WI38 (cell line): Measurements from ENCODE around the gene NR3C1.

ENCODE experiments used
- H3K4me3 ChIP-seq: 2 replicates; pipeline ENCODE4 v1.5.1; 2011; ENCODE audit warnings: low read depth, mild to moderate bottlenecking, control low read depth, low read length
- CTCF ChIP-seq: IDR thresholded peaks from 2 replicates; pipeline ENCODE4 v1.5.1; 2012; ENCODE audit warnings: low read depth, mild to moderate bottlenecking, control low read depth, low read length

Gene NR3C1

GRCh38 chr5:143244990-143245389, 158.5 kb downstream of the NR3C1 start:
- H3K4me3 ChIP-seq: peak overlapping the region; percentile 49; the same call in 1 of the 2 replicates
- no peak for TF ChIP-seq CTCF

- no peak for TF ChIP-seq CTCF
- peak overlapping the region; percentile 49 for H3K4me3 ChIP-seq
Measured at GRCh38 chr5:143244000-143244736, 159.3 kb downstream of the NR3C1 start.

- no peak overlapping the region for H3K4me3 ChIP-seq
- no peak for TF ChIP-seq CTCF
Measured at GRCh38 chr5:143243103-143243502, 160.4 kb downstream of the NR3C1 start.

- no peak for TF ChIP-seq CTCF
Measured at GRCh38 chr5:143241892-143242291, 161.6 kb downstream of the NR3C1 start.

GRCh38 chr5:143239882-143240518, 163.5 kb downstream of the NR3C1 start:
- TF ChIP-seq CTCF: no peak
- H3K4me3 ChIP-seq: no peak overlapping the region

More at GRCh38 chr5:143241892-143242291, 161.6 kb downstream of the NR3C1 start:
- H3K4me3 ChIP-seq: no peak overlapping the region

GRCh38 chr5:143238620-143239019, 164.9 kb downstream of the NR3C1 start:
- H3K4me3 ChIP-seq: no peak overlapping the region
- no peak for TF ChIP-seq CTCF

- no peak overlapping the region for H3K4me3 ChIP-seq
Measured at GRCh38 chr5:143237664-143238063, 165.8 kb downstream of the NR3C1 start.

More at GRCh38 chr5:143237664-143238063, 165.8 kb downstream of the NR3C1 start:
- no peak for TF ChIP-seq CTCF
